Effector CD8-positive, alpha-beta T cell (primary cell): Measurements from ENCODE around the gene SEC11C.

Source experiments
- DNase-seq: peaks from one replicate; lab custom pipeline; 2025; lab: John Stamatoyannopoulos, UW

Gene SEC11C

DNA sequence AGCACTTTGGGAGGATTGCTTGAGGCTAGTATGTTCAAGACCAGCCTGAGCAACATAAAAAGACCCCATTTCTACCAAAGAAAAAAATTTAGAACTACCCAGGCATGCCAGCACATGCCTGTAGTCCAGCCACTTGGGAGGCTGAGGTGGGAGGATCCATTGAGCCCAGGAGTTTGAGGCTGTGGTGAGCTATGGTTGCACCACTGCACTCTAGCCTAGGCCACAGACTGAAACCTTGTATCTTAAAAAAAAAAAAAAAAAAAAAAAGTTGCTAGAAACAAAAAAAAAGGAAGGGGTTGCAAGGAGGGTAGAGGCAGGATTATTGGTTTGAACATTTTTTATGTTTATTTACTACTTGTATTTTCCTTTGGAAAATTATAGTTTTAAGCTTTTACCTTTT is 4.8 kb downstream of the SEC11C start:
- DNase-seq, result no peak

DNA sequence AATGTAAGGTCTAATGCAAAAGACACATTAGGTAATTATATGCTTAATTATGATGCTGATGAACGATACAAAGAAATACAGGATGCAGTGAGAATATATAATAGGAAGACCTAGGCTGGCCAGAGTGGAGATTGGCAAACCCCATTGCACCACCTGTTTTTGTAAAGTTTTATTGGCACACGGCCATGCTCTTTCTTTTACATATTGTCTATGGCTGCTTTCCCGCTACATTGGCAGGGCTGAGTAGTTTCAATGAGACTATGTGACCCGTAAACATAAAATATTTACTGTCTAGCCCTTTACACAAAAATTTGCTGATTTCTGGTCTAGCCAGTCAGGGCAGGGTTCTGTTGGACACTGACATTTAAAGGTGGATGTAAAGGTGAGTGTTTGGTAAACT is 5.4 kb downstream of the SEC11C start:
- no peak for DNase-seq

DNA sequence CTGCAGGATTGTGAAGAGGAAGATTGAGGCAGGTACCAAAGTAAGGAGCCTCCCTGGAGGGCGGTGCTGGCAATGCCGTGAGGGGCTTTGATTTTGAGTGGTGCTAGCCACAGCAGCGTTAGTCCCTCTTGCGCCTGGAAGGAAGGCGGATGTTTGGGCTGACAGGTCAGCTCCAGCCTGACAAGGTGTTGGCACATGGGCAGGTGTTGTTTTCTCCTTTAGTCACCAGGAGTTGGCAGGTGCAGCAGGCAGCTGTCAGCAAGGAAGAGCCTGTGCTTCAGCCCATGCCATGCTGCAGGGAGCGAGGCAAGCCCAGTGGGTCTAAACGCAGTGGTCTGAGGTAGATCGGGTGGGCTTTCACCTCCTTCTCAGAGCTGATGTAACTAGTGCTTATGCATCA is 8.5 kb downstream of the SEC11C start:
- DNase-seq, result no peak

DNA sequence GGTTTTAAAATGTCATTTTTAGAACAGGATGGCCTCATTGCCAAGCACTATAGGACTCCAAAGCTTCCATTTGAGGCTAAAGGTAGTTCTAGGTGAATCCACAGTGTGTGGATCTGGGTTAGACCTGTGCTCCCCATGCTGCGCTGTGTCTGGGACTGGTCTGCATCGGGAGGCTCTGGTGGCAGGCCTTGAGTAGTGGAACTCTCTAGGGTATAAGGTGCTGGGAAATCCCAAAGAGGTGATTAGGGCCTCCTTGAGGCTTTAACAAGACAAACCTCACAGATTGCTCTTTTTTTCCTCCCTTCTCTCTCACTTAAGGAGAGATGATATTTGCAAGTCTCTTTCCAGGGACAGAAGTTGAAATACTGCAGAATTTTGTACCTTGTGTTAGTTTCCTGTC is 9.3 kb downstream of the SEC11C start:
- no peak for DNase-seq

DNA sequence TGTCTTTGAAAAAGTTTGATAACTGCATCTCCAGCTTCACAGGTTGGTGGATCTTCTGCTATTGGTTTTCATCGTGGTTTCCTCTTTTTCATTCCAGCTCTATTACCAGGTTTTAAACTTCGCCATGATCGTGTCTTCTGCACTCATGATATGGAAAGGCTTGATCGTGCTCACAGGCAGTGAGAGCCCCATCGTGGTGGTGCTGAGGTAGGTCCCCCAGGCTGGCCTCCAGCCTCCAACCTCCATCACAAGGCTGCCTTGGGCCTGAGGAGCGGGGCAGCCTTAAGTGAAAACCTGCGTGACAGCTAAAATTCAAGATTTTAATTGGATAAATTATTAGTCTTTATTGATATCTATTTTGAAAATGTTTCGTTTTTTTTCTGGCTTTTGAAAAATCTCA is 9.7 kb downstream of the SEC11C start:
- DNase-seq, result no peak

DNA sequence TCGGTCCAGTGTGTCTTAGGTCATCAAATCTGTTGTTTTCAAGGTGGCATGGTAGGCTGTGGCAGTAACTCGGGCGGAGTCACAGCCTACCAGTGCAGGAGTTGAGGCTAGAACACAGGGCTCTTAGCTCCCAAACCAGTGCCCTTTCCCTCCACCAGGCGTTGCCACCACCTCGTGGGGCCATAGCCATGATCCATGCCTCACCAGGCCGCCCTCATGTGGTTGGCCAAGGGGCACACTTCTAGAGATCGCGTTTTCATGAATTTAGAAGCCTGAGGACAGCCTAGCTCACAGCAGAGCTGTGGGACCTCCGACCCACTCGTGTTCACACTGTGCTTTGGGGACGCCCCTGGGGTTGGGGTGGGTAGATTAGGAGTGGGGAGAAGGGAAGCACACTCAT is 10.6 kb downstream of the SEC11C start:
- no peak for DNase-seq

DNA sequence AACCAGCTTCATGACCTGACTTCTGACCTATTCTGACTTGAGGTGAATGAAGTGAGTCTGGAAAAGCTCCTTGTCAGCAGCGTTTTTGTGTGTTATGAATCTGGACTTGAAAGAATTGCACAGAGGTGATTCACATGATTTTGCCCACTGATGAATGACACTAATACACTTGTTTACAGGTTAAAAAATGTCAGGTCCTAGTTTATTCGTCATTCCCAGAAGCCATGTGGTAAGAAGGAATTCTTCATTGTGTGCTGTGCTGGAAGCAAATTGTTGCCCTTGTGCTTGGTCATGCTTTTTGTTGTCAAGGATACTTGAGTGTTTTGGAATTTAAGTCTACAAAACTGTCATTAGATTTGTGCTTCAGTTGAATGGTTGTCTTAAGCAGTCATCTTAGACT is 15.5 kb downstream of the SEC11C start:
- no peak for DNase-seq

DNA sequence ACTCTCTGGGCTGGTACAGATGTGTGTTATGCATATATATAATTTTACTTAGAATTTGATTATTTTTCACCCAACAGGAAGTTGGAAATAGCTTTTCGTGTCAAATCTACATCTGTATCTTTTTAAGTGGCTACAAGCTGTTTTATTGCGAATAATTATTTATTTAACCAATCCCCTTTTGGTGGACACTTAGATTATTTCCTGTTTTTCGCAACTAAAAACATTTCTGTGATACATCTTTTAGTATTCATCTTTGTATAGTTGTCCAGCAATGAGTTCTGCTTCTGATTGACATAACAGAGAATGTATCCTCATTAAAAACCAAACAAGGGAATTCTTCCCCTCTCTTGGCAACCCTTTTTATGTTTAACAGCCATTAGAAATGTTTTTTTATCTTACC is 16.6 kb downstream of the SEC11C start:
- DNase-seq, result no peak

DNA sequence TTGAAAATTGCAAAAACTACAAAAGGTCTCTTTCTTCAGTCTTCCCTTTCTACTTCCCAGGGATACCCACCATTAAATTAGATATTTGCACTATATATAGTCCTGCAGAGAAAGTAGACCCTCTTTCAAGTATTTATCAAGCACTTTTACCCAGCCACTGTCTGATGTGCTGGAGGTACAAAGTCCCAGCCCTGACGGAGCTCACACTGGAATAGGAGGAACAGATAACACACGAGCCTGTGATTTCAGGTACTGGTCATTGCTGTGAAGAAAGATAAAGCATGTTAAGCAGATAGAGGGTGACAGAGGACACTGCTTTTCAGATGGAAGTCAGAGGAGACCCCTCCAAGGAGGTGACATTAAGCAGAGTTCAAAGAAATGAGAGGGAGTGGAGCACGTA is 19.6 kb downstream of the SEC11C start:
- no peak for DNase-seq

DNA sequence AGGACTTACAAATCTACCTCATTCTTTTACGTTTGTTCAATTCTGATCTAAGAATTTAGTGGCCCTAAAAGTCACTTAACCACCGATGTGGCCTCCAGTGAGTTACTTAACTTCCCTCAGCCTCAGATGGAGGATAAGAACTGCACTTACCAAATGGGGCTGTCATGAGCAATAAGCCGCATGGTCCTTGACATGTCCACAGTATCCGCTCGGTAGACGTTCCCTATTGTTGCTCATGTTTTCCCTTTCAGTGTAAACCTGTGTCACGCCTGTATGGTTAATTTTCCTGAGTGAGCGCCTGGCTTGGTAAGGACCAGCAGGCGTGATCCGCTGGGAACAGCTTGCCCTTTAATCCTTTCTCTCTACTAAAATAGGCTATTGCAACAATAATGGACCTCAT is 20.3 kb downstream of the SEC11C start:
- no peak for DNase-seq

DNA sequence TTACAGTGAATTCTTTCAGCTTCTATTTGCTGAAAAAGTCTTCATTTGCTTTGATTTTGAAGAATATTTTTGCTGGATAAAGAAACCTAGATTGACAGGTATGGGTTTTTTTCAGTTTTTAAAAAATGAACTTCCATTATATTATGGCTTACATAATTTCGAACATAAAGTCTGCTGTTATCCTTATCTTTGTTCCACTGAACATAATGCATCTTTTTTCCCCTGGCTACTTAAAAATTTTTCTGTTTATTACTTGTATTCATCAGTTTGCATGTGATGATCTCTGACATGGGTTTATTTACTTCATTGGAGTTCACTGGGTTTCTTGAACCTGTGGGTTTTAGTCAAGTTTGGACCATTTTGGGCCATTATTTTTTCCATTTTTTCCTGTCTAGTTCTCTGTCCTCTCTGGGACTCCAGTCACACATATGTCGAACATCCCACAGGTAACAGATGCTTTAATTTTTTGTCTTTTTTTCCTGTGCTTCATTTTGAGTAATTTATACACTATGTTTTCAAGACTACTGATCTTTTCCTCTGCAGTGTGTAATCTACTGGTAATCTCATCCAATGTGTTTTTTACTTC is 33.1 kb downstream of the SEC11C start:
- DNase-seq, result no peak

DNA sequence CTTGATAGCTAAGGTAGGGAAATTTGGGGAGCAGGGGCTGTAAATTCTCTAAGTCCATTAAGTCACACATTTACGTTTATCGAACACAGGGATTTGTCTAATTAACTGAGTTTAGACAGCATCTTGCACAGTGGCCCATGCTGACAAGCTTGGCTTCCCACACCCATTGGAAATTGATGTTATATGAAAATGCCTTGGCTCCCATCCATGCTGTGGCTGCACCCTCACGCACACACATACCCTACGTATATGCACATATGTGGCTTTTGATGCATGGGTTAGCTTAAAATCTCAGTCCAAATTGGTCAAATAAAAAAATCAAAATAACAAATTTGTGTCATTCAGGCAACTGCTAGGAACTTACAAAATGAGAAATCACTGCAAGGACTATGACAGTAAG is 37.8 kb downstream of the SEC11C start:
- no peak for DNase-seq

DNA sequence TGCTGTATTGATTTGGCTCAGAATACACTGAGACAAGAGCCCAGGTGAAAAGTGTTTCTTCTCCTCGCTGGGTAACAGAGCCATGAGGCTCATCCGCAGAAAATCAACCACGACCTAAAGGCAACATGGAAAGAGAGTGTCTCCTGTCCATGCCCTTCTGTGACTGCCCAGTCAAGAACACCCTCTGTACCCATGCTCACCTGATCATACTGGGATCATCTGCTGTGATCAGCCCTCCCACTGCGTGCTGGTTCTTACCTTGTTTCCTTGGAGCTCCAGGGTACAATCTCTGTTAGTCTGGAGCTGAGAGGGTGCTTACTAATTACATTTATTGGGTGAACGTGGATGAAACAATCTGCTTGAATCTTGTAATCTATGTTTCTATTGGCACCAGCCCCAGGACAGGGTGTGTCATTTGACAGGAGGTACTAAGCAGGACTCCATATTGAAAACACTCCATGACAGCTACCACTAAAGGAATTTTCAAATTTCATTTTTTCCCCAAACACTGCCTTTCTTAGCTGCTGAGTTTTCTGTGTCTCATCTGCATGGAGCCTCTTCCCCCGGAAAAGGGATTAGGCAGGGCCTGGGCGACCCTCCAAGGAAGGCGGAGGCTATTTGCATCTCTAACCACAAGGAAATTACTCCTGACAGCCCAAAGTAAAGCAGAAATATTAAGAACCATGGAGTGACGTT is 40.6 kb downstream of the SEC11C start:
- no peak for DNase-seq

DNA sequence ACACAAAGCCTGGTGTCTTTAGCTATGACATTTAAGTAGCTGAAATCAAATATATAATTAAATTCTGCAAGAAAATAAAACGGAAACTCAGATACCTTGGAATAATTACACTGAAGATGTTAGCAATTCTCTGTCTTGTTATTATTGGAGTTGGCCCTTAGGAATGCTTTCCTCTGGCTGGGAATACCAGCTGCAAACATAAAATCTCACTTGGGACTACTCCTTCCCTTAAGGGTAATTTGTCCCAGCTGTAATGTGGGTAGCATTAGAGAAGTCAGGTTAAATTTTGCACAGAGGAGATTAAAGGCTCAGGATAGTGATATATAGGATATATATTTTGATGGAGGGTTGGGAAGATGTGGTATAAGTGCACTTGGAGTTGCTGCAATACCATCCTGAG is 43.0 kb downstream of the SEC11C start:
- DNase-seq, result no peak

DNA sequence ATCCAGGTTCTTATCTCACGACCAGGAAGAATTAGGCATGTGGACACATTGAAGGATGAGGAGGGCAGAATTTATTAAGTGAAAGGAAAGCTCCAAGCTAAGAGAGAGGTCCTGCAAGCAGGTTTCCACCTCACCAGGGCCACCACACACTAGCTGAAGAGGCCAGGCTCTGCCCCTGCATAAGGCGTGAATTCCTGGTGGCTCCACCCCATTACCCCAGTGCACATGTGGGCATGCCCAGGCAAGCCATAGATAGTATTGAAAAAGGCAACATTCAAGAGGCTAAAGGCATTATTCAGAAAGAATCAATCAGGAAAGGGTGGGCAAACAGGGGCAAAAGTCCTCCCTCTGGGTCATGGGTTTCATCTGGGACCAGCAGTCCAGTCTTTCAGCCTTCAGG is 49.3 kb downstream of the SEC11C start:
- no peak for DNase-seq

DNA sequence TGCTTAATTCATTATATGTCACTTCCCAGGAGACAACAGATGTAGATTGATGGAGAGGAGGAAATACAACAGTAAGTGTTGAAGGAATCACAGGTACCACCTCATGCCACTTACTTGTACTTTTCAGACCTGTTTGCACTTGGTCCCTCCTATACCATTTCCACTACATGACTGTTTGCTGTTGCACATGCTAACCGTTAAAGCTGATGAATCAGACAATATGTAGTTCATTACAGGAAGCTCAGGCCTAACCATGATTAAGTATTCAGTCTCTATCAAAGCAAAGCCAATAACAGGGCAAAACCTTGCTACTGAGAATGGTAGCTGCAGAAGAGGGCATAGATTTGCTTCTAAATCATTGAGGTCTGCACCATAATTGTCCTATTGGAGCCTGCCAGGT is 50.1 kb downstream of the SEC11C start:
- DNase-seq, result no peak

DNA sequence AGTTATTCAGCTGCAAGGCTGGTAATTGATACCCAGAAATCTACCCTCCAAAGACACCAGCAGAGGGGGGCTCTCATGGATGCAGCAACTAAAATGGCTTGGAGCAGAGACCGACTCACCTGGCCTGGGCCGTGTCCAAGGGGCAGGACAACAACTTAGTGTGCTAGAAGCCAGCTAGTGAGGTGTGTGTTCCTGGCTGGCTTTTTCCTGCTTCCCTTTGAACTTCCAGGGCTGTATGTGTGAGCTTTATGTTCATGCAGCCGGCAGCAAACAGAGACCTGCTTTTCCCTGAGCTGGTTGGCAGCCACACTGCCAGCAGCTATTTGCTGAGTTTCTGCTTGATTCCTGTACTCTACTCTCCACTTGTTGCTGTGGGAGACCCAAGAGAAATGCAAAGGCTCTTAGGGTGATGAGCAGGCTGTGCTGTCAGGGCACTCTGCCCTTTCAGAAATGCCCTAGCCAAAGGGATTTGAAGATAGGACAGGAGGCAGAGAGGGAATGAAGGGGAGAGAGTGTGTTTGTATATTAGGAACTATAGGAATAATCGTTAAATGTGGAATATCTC is 56.6 kb downstream of the SEC11C start:
- no peak for DNase-seq

DNA sequence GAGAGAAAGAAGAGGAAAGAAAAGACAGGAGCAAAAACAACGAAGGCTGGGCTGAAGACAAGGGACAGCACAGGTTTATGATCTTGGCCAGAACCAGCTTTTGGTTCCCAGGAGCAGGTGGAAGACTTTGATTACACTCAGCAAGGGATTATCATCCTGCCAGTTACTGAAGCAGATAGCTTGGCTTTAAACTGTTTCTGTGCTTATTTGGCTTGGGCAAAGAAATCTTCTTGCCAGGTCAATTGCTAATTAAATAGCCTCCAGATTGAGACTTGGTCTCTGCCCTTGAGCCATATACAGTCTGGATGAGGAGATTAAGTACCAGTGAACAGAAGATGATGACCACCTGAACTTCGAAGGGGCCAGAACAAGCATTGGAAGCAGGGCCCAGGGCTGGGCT is 58.0 kb downstream of the SEC11C start:
- DNase-seq, result no peak

DNA sequence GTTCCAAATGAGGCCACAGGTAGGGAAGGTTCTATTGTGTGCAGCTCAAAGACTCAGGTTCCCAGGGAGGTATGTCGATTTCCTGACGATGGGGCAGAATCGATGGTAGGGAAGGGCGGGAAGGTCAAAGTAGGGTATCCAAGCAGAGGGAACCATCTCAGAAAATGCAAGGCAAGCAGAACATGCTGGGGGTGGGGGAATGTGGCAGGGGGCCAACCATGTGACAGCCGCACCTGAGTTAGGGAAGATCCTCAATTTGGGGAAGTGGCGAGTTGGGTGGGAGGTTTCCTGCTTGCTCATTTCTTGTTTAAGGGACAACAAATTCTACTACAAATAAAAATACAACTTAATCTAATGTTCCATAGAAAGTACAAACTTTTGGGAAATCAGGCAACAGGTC is 58.5 kb downstream of the SEC11C start:
- DNase-seq, result no peak

DNA sequence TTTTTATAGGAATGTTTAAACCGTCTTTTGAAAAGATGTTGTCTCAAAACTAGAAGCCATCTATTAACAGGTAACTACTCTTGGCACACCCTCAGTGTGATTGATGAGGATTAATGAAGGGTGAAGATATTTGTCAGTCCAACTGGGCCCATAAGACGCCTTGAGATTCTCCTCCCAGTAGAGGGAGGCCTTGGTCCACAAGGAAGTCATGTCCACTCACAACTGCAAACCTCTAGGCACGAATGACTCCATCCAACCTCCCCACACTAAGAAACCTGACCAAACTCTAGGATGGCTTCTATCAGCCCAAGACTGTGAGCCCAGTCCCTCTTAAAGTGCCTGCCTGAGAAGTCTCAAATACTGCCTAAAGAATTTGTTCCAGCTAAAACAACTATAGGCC is 61.1 kb downstream of the SEC11C start:
- no peak for DNase-seq

DNA sequence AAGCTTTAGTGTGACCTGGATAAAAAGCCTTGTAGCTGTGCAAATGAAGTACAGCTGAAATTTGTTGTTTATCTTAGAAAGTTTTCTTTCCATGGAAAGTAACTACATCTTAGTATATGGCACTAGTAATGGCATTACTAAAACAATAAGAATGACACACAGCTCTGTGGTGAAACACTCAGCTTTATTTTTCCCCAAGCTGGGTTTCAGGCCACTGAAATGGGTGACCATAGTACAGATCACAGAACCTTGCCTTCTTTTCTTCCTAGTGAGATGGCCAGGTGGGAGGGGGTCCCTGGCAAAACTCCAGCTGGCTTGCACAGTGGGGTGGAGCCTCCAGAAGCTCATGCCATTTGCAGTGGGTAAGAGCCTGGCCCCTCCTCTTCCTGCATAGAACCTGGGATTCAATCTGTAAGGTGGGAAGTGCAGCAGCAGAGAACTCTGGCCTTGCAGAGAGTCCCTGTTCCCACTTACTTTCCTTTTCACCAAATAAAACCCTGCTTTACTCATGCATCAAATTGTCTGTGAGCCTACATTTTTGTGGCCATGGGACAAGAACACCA is 62.7 kb downstream of the SEC11C start:
- no peak for DNase-seq

DNA sequence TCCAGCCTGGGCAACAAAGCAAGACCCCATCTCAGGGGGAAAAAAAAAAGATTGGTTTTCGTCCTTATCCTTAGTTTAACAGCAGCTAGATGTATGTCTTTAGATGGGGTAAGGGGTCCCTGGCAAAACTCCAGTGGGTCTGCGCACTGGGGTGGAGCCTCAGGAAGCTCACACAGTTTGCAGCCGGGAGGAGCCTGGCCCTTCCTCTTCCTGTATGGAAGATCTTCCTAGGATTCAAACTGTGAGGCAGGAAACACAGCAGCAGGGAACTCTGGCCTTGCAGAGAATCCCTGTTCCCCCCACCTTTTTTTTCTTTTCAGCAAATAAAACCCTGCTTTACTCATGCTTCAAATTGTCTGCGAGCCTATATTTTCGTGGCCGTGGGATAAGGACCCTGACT is 67.8 kb downstream of the SEC11C start:
- no peak for DNase-seq
